Liver (tissue), 4 donors: ENCODE results near the gene STH. TPM values are rescaled to one million over a fixed set of nuclear protein-coding genes. Genes with fewer than 3 reads are reported as not detected.

Experiments used
- ATF3 ChIP-seq: IDR thresholded peaks from 2 replicates; pipeline ENCODE4 v1.6.1; 2016; ENCODE audit warnings: antibody characterized with exemption
- polyA plus RNA-seq, 2 donors: library from polyadenylated mRNA; stranded (reverse) in 1 of 2; unstranded in 1 of 2; fragments of 200-250 nt in 1 of 2; fragments of >200 nt in 1 of 2; fragmentation: Nextera tagmentation in 1 of 2; extraction: Ambion mirVana in 1 of 2; gene quantifications; one replicate each; pipeline versions ENCODE4 v1.2.1 to v1.2.3, GENCODE V29; 2013 to 2015
- total RNA-seq, 2 donors: library from RNA; depleted of rRNA; stranded (reverse); fragments of >200 nt; gene quantifications; one replicate each; pipeline ENCODE4 v1.2.3, GENCODE V29; 2014
- donor health status: healthy.
- donor health status: healthy.
- donor health status: healthy.

STH gene
- total and polyA plus RNA-seq, 4 donors, result not detected

- TF ChIP-seq ATF3, result no peak
Observed at GRCh38 chr17:46047856-46048255, 48.8 kb downstream of the STH start (continued).

Other genes with a start within 250 kb of the STH start
- gene CRHR1, start 214.9 kb upstream of the STH start, total RNA-seq, result not detected
- not detected for gene CRHR1, start 214.9 kb upstream of the STH start, polyA plus RNA-seq
- gene SPPL2C, start 154.4 kb upstream of the STH start, total RNA-seq, result not detected
- gene SPPL2C, start 154.4 kb upstream of the STH start, polyA plus RNA-seq, result not detected
- gene MAPT, start 104.7 kb upstream of the STH start, total RNA-seq, result under 1 TPM; 0.05 to 0.17 TPM
- under 1 TPM; 0.38 to 0.67 TPM for gene MAPT, start 104.7 kb upstream of the STH start, polyA plus RNA-seq
- gene KANSL1, start 194.2 kb downstream of the STH start, total RNA-seq, result 10 to 100 TPM; 37.5 to 86.3 TPM
- gene KANSL1, start 194.2 kb downstream of the STH start, polyA plus RNA-seq, result 10 to 100 TPM in 1 of 2 donors, 1 to 10 TPM in 1; 5.5 to 10.5 TPM